Measurements from ENCODE around the gene HOXC5.
A peak's percentile ranks its signal among the peaks of the same experiment; 100 is the strongest.

HOXC5 gene

DNA sequence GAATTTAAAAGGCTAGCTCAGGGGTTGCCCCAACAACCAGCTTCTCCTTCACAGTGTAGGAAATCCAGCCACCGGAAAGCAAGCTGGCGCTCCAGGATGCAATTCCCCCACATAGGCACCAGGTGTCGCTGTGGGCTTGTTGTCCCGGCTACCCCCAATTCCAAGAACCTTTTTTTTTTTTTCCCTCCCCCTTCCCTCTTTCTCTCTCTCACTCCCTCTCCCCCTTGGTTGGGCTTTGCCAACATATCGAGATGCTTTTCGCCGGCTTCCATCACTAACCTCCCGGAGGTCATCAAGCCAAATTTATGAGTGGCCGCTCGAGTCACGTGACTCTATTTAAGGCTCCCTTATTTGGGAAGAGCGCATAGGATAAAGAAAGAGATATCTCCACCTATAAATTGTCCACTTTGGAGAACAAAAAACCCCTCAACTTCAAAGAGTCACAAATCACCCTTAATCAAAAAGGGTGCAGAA lies at the start of gene HOXC5:
TSS of gene HOXC5 (plus strand) at position 424 of the 474 bp plus-strand sequence. CDS start 73 bp downstream, outside the sequence.
- H3K4me3 ChIP-seq (ENCODE audit: low read depth, low read length) = no peak within 1 kb of the TSS
- TF ChIP-seq, protein P1, sequence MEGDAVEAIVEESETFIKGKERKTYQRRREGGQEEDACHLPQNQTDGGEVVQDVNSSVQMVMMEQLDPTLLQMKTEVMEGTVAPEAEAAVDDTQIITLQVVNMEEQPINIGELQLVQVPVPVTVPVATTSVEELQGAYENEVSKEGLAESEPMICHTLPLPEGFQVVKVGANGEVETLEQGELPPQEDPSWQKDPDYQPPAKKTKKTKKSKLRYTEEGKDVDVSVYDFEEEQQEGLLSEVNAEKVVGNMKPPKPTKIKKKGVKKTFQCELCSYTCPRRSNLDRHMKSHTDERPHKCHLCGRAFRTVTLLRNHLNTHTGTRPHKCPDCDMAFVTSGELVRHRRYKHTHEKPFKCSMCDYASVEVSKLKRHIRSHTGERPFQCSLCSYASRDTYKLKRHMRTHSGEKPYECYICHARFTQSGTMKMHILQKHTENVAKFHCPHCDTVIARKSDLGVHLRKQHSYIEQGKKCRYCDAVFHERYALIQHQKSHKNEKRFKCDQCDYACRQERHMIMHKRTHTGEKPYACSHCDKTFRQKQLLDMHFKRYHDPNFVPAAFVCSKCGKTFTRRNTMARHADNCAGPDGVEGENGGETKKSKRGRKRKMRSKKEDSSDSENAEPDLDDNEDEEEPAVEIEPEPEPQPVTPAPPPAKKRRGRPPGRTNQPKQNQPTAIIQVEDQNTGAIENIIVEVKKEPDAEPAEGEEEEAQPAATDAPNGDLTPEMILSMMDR (IDR thresholded peaks at IDR 0.05; ENCODE audit: low read depth, low read length) = peak; percentile 88

GRCh38 chr12:53983568-53983949 lies 49.3 kb upstream of the HOXC5 start:
- H3K4me3 ChIP-seq (ENCODE audit: low read depth, low read length) = no peak overlapping the region
- TF ChIP-seq, protein P1 (IDR thresholded peaks at IDR 0.05; ENCODE audit: low read depth, low read length) = no peak

DNA sequence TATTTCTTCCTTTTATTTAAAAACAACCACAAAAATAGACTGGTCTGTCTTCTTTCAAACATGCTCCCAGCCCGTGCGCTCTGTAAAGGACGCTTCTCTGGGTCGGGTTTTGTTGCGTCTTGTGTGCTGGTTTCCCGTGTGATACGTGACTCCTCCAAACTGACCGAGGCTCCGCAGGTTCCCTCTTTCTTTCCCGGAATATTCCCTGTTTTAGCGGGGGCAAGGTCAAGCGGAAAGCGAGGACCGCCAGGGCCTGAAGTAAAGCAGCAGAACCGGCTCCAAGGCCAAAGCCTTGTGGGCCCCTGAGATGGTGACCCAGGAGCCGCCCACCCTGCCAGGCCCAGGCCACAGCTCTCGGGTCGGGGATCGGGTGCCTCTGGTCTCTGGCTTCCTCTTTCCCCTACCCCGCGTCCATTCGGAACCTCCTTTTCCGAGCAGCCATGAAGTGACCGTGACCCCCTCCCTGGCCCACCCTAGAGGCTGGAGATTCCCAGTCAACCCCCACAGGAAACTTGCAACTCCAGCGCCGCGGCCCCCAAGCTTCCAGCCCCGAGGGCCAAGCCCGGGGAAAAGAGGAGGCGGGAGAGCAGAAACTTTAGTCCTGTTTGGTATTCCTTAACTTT lies 48.8 kb upstream of the HOXC5 start:
- H3K4me3 ChIP-seq (ENCODE audit: low read depth, low read length) = no peak overlapping the region
- TF ChIP-seq, protein P1 (IDR thresholded peaks at IDR 0.05; ENCODE audit: low read depth, low read length) = no peak

- TF ChIP-seq, protein P1 (IDR thresholded peaks at IDR 0.05; ENCODE audit: low read depth, low read length) = peak; percentile 30; the same call in 1 of the 2 replicates
- no peak within 1 kb of the TSS for H3K4me3 ChIP-seq (ENCODE audit: low read depth, low read length)
These were observed 47.8 kb upstream of the HOXC5 start, which contains the start of gene HOXC10 for GRCh38 chr12:53984901-53985691. TSS of gene HOXC10 (plus strand) at chr12:53985146. CDS start at chr12:53985260, 114 bp downstream.

DNA sequence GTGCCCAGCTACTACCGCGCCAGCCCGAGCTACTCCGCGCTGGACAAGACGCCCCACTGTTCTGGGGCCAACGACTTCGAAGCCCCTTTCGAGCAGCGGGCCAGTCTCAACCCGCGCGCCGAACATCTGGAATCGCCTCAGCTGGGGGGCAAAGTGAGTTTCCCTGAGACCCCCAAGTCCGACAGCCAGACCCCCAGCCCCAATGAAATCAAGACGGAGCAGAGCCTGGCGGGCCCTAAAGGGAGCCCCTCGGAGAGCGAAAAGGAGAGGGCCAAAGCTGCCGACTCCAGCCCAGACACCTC lies 47.2 kb upstream of the HOXC5 start:
- TF ChIP-seq, protein P1 (IDR thresholded peaks at IDR 0.05; ENCODE audit: low read depth, low read length) = no peak
- no peak overlapping the region for H3K4me3 ChIP-seq (ENCODE audit: low read depth, low read length)

DNA sequence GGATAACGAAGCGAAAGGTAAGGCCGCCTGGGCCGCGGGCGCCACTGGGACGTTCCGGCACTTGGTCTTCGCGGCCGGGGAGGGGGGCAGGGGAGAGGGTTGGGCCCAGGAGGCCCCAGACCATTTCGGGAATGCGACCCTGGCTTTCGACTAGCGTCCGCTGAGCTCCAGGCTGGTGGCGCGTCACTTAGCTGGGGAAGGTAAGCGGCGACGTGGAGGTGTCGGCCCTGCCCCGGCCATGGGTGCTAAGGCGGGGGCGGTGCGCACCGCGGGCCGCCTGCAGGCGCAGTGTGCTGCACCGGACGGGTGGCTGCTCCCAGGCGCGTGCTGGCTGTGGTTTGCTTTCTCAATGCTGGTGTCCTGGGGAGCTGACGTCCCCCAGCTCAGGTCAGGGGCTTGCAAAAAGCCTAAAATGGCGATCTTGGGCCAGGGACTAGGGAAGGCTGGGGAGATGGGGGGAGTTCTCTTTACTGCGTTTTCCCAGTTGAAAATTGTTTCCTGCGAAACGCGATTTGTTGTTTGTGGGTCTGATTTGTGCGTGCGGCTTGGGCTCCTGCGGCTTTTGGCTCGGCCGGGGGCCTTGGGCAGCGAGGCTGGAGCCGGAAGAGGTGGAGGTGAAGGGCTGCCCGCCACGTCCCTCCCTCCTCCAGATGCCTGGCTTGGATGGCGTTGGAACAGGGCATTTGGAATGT lies 46.7 kb upstream of the HOXC5 start:
- no peak overlapping the region for H3K4me3 ChIP-seq (ENCODE audit: low read depth, low read length)
- TF ChIP-seq, protein P1 (IDR thresholded peaks at IDR 0.05; ENCODE audit: low read depth, low read length) = no peak

Data from WI38 (cell line).